GM06990 (cell line): Measurements from ENCODE around the gene KRTAP5-6.

Experiments used
- DNase-seq: peaks from one replicate; pipeline ENCODE4 v3.0.0-alpha.2; 2011; ENCODE audit not compliant: insufficient read length; ENCODE audit errors: extremely low read depth
- H3K27me3 ChIP-seq: replicated peaks from 2 replicates; pipeline ENCODE4 v1.6.0; 2011; ENCODE audit warnings: low read length; ENCODE audit not compliant: control insufficient read depth, insufficient read depth
- H3K36me3 ChIP-seq: 2 replicates; pipeline ENCODE4 v1.5.1; 2011; ENCODE audit warnings: low read length; ENCODE audit not compliant: control insufficient read depth, insufficient read depth
- H3K4me3 ChIP-seq: replicated peaks from 2 replicates; pipeline ENCODE4 v1.5.1; 2011; ENCODE audit warnings: low read depth, mild to moderate bottlenecking, control low read depth, low read length
- CTCF ChIP-seq: IDR thresholded peaks from 2 replicates; pipeline ENCODE4 v1.5.1; 2011; ENCODE audit warnings: low read length, control low read depth, mild to moderate bottlenecking, inconsistent platforms; ENCODE audit not compliant: insufficient read depth, poor library complexity, severe bottlenecking

Gene KRTAP5-6

GRCh38 chr11:1746511-1746931 is 49.5 kb downstream of the KRTAP5-6 start:
- TF ChIP-seq CTCF = no peak
- DNase-seq = no peak
- Histone ChIP-seq H3K4me3 (no peak overlapping the region), H3K36me3 (no peaks in the 10 kb centered on the region), H3K27me3 (no peaks in the 10 kb centered on the region; the same call in 1 of the 2 replicates)

- Histone ChIP-seq H3K27me3 (no peaks in the 10 kb centered on the region; the same call in 1 of the 2 replicates), H3K4me3 (no peak overlapping the region), H3K36me3 (no peaks in the 10 kb centered on the region)
- no peak for TF ChIP-seq CTCF
- DNase-seq = no peak
Observed at GRCh38 chr11:1746956-1747752, 50.2 kb downstream of the KRTAP5-6 start.
